ENCODE measurements around the gene MTHFD2.
A peak's percentile ranks its signal among the peaks of the same experiment; 100 is the strongest.

Gene MTHFD2

DNA sequence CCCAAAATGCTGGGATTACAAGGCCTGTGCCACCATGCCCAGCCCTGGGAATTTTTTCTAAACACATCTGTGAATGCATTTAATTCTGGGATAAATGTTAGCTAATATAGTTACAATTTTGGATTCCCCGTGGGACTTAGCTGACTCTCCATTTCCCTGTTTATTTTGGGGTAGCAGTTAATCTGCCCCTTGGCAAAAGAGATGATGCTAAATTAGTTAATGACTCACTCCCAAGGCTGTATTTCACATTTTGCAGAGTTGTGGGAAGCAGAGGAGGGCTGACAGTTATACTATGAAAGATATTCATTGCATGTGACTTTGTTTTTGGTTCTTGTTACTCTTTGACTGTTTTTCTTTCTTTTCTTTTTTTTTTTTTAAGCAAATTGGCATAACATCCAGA is 3.2 kb downstream of the MTHFD2 start:
- H3K9me2 ChIP-seq (replicated peaks; ENCODE audit: control insufficient read depth, low read length): no peaks in the 10 kb centered on the region
- no peaks in the 10 kb centered on the region for H3K9me3 ChIP-seq (ENCODE audit: control insufficient read depth, insufficient read depth, low read length)
- peak overlapping the region; percentile 92 for H3K4me3 ChIP-seq (ENCODE audit: low read length)
- H3F3A ChIP-seq (ENCODE audit: control insufficient read depth, insufficient read depth): peaks cover 6% of the 10 kb centered on the region
- no peaks in the 10 kb centered on the region for H3K27me3 ChIP-seq (ENCODE audit: control insufficient read depth, low read length)
- no peak overlapping the region for H3K27ac ChIP-seq (ENCODE audit: low read depth, low read length)
- peaks cover 52% of the 10 kb centered on the region for H4K20me1 ChIP-seq (ENCODE audit: control insufficient read depth, insufficient read depth, low read depth, low read length)
- peak overlapping the region; percentile 95 for H3K4me2 ChIP-seq (ENCODE audit: low read length)
- peaks cover 89% of the 10 kb centered on the region for H3K79me2 ChIP-seq (ENCODE audit: control insufficient read depth, low read length)
- peaks cover 58% of the 10 kb centered on the region for H3K4me1 ChIP-seq (ENCODE audit: control insufficient read depth, low read length)
- TF ChIP-seq, protein P1, sequence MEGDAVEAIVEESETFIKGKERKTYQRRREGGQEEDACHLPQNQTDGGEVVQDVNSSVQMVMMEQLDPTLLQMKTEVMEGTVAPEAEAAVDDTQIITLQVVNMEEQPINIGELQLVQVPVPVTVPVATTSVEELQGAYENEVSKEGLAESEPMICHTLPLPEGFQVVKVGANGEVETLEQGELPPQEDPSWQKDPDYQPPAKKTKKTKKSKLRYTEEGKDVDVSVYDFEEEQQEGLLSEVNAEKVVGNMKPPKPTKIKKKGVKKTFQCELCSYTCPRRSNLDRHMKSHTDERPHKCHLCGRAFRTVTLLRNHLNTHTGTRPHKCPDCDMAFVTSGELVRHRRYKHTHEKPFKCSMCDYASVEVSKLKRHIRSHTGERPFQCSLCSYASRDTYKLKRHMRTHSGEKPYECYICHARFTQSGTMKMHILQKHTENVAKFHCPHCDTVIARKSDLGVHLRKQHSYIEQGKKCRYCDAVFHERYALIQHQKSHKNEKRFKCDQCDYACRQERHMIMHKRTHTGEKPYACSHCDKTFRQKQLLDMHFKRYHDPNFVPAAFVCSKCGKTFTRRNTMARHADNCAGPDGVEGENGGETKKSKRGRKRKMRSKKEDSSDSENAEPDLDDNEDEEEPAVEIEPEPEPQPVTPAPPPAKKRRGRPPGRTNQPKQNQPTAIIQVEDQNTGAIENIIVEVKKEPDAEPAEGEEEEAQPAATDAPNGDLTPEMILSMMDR (IDR thresholded peaks at IDR 0.05; ENCODE audit: low read depth, low read length, poor library complexity, severe bottlenecking): no peak
- peaks cover 78% of the 10 kb centered on the region for H3K36me3 ChIP-seq (ENCODE audit: control insufficient read depth, low read length)

DNA sequence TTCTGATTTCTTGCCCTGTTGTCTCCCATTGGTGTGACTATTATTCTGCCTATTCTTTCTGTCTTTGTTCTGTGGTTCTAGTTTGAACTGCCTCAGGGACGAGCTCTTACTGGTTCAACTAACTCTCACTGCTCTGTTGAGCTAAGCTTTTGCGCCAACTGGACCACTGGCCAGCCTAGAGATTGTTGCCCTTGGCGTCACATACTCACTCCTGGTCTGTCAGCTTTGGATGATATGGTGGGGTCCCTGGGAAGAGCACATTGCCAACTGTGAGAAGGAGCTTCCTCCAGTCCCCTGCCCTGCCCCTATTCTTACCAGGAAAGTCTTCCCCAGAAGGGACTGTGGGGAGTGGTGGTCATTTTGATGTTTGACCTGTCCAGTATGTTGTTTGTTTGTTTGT is 6.0 kb downstream of the MTHFD2 start:
- no peaks in the 10 kb centered on the region for H3K27me3 ChIP-seq (ENCODE audit: control insufficient read depth, low read length)
- no peak overlapping the region for H3K4me3 ChIP-seq (ENCODE audit: low read length)
- peaks cover 95% of the 10 kb centered on the region for H3K79me2 ChIP-seq (ENCODE audit: control insufficient read depth, low read length)
- no peak overlapping the region; the same call in 1 of the 2 replicates for H3K4me2 ChIP-seq (ENCODE audit: low read length)
- H3K4me1 ChIP-seq (ENCODE audit: control insufficient read depth, low read length): peaks cover 42% of the 10 kb centered on the region
- H3K36me3 ChIP-seq (ENCODE audit: control insufficient read depth, low read length): peaks cover 95% of the 10 kb centered on the region
- no peak for TF ChIP-seq EZH2phosphoT487 (IDR thresholded peaks at IDR 0.05; ENCODE audit: borderline replicate concordance, low read length)
- TF ChIP-seq, protein P1 (IDR thresholded peaks at IDR 0.05; ENCODE audit: low read depth, low read length, poor library complexity, severe bottlenecking): no peak
- H3K27ac ChIP-seq (ENCODE audit: low read depth, low read length): no peak overlapping the region
- H3F3A ChIP-seq (ENCODE audit: control insufficient read depth, insufficient read depth): no peaks in the 10 kb centered on the region
- H3K9me2 ChIP-seq (replicated peaks; ENCODE audit: control insufficient read depth, low read length): no peaks in the 10 kb centered on the region
- H4K20me1 ChIP-seq (ENCODE audit: control insufficient read depth, insufficient read depth, low read depth, low read length): peaks cover 48% of the 10 kb centered on the region
- no peaks in the 10 kb centered on the region for H3K9me3 ChIP-seq (ENCODE audit: control insufficient read depth, insufficient read depth, low read length)

DNA sequence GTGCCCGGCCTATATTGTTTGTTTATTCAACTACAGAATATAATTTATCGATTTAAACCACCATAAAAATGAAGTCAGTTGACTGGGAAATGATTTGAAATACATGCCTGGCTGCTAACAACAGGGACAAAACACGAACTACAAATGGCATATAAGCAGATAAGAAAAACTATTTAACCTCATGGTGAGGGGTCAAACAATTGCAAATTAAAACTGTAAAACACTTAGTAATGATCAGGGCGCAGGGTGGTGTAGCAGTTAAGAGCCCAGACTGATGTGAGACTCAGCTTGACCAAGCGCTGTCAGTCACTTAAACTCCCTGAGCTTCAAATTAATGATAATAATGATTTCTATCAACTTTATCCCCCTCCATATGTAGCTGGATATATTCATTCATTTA is 6.7 kb downstream of the MTHFD2 start:
- no peaks in the 10 kb centered on the region for H3K9me2 ChIP-seq (replicated peaks; ENCODE audit: control insufficient read depth, low read length)
- no peak overlapping the region for H3K27ac ChIP-seq (ENCODE audit: low read depth, low read length)
- H3K4me2 ChIP-seq (ENCODE audit: low read length): peak overlapping the region; percentile 16; the same call in 1 of the 2 replicates
- H3K27me3 ChIP-seq (ENCODE audit: control insufficient read depth, low read length): no peaks in the 10 kb centered on the region
- H3K36me3 ChIP-seq (ENCODE audit: control insufficient read depth, low read length): peaks cover 95% of the 10 kb centered on the region
- H3K79me2 ChIP-seq (ENCODE audit: control insufficient read depth, low read length): peaks cover 94% of the 10 kb centered on the region
- H3K9me3 ChIP-seq (ENCODE audit: control insufficient read depth, insufficient read depth, low read length): no peaks in the 10 kb centered on the region
- TF ChIP-seq, protein P1 (IDR thresholded peaks at IDR 0.05; ENCODE audit: low read depth, low read length, poor library complexity, severe bottlenecking): no peak
- TF ChIP-seq EZH2phosphoT487 (IDR thresholded peaks at IDR 0.05; ENCODE audit: borderline replicate concordance, low read length): no peak
- H3K4me3 ChIP-seq (ENCODE audit: low read length): no peak overlapping the region
- H3K4me1 ChIP-seq (ENCODE audit: control insufficient read depth, low read length): peaks cover 38% of the 10 kb centered on the region
- H3F3A ChIP-seq (ENCODE audit: control insufficient read depth, insufficient read depth): no peaks in the 10 kb centered on the region; the same call in 1 of the 2 replicates
- peaks cover 42% of the 10 kb centered on the region for H4K20me1 ChIP-seq (ENCODE audit: control insufficient read depth, insufficient read depth, low read depth, low read length)

All from DOHH2 (cell line).